Gastrocnemius medialis (tissue), 4 donors: Measurements from ENCODE around the gene KLHL6. TPM values are rescaled to one million over a fixed set of nuclear protein-coding genes. Genes with fewer than 3 reads are reported as not detected.

Source experiments
- ATAC-seq, 2 donors: fragments of 150-250 bp; one replicate each; pipeline ENCODE4 v1.9.1; 2016
- DNase-seq, 2 donors: peaks; one replicate each; pipeline ENCODE4 v3.0.0-alpha.2; 2019
- H3K27ac ChIP-seq, 4 donors: fragments of 200-600 bp; sonication (generic); 1 replicate in 1 of 4; 2 replicates in 3 of 4; pipeline ENCODE4 v1.5.1; 2016 to 2018; ENCODE audit warnings: mild to moderate bottlenecking in 2 of 4, moderate library complexity in 1 of 4
- H3K27me3 ChIP-seq, 3 donors: fragments of 200-600 bp; sonication (generic) in 2 of 3; 1 replicate in 1 of 3; 2 replicates in 2 of 3; pipeline versions ENCODE4 v1.5.1 to v1.6.0; 2016 to 2019; ENCODE audit warnings: mild to moderate bottlenecking in 1 of 3, moderate library complexity in 1 of 3
- H3K36me3 ChIP-seq, 2 donors: fragments of 200-600 bp; sonication (generic) in 1 of 2; one replicate each; pipeline ENCODE4 v1.5.1; 2017 to 2018
- H3K4me1 ChIP-seq, 2 donors: fragments of 200-600 bp; sonication (generic) in 1 of 2; one replicate each; pipeline ENCODE4 v1.5.1; 2016 to 2017; ENCODE audit warnings: mild to moderate bottlenecking in 2 of 2
- H3K4me3 ChIP-seq, 4 donors: fragments of 200-600 bp; sonication (generic) in 3 of 4; 1 replicate in 1 of 4; 2 replicates in 3 of 4; pipeline ENCODE4 v1.5.1; 2016 to 2019; ENCODE audit warnings: mild to moderate bottlenecking in 2 of 4
- H3K9me3 ChIP-seq, 3 donors: fragments of 200-600 bp; sonication (generic) in 2 of 3; 1 replicate in 1 of 3; 2 replicates in 2 of 3; pipeline ENCODE4 v1.5.1; 2016 to 2019
- CTCF ChIP-seq, 5 experiments: fragments of 450-650 bp in 3 of 5; fragments of 200-600 bp in 2 of 5; sonication (generic) in 2 of 5; IDR thresholded peaks in 4 of 5; conservative IDR thresholded peaks in 1 of 5; 1 replicate in 4 of 5; 2 replicates in 1 of 5; pipeline ENCODE4 v1.5.1; 2016 to 2019; ENCODE audit warnings: antibody characterized with exemption in 5 of 5, mild to moderate bottlenecking in 3 of 5, moderate library complexity in 3 of 5
- POLR2A ChIP-seq, 2 donors: fragments of 450-650 bp; IDR thresholded peaks; one replicate each; pipeline ENCODE4 v1.6.1; 2017; ENCODE audit warnings: antibody characterized with exemption in 2 of 2, mild to moderate bottlenecking in 2 of 2, moderate library complexity in 2 of 2
- in situ Hi-C, 4 donors: fragments of 200-750 bp; cut with MboI; loops; one replicate each; pipeline versions ENCODE4 v1.15.0 to v1.8.0; 2017; ENCODE audit warnings: low sequenced_read_pairs in 4 of 4
- intact Hi-C: fragments of 100-400 bp; cut with DNase I; formaldehyde crosslinking; loops from one replicate; pipeline ENCODE4 v1.15.1; 2023; ENCODE audit warnings: low total_unique reads
- total RNA-seq, 4 donors: library from RNA; depleted of rRNA; stranded (reverse); fragments of >200 nt; gene quantifications; one replicate each; pipeline versions ENCODE4 v1.1.0 to v1.2.3, GENCODE V29; 2016

Gene KLHL6
- total RNA-seq, 4 donors from 2014 or later, result 0.15 to 0.31 (median 0.30) TPM

DNA sequence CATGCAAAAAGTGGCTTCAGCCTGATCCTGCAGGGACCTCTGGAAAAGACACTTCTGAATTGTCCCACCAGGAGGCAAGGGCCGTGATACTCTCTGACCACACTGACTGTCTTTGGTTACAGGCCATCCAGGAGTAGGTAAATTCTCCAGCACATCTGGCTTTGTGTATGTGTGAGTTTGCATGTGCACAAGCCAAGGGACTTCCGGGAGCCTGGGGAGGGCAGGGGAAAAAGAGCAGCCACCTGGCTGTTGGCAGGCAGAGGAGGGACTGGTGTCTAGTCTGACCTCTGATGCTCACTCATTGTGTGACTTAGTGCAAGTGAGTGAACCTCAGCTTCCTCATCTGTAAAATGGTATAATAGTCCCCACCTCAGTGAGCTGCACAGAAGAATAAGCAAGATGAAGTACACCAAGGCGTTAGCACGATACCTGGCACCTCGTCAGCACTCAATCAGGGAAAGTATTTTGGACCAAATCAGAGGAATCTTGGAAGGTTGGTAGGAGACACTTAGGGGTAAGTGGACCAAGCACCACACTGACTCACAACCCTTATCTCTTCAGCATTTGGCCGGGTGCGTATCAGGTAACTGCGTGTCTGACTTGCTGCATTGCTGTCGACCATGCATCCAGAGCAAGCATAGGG lies 19.1 kb downstream of the KLHL6 start:
- in situ Hi-C loops, result no loop called here
- intact Hi-C loops, result no loop called here
- H3K9me3 ChIP-seq, result no peaks in the 10 kb centered on the region
- ATAC-seq, result no peak
- no peaks in the 10 kb centered on the region for H3K27me3 ChIP-seq
- no peaks in the 10 kb centered on the region for H3K36me3 ChIP-seq
- no peak overlapping the region for H3K4me3 ChIP-seq
- TF ChIP-seq POLR2A (IDR thresholded peaks at IDR 0.05), result no peak
- no peak for DNase-seq
- peaks cover 13 to 16% of the 10 kb centered on the region in 2 donors for H3K4me1 ChIP-seq
- H3K27ac ChIP-seq, result peak overlapping the region in 1 of 4 donors; percentile 82

- H3K4me3 ChIP-seq, result no peak overlapping the region
- no peaks in the 10 kb centered on the region for H3K36me3 ChIP-seq
- ATAC-seq, result no peak
- TF ChIP-seq CTCF (IDR thresholded peaks at IDR 0.05 in 4 of 5, conservative IDR thresholded peaks at IDR 0.05 in 1 of 5) (no peak), POLR2A (IDR thresholded peaks at IDR 0.05) (no peak)
- peaks cover 18 to 21% of the 10 kb centered on the region in 2 donors for H3K4me1 ChIP-seq
- no peaks in the 10 kb centered on the region for H3K9me3 ChIP-seq
- intact Hi-C loops (no loop called here), in situ Hi-C loops (no loop called here)
- no peaks in the 10 kb centered on the region for H3K27me3 ChIP-seq
- no peak for DNase-seq
- no peak overlapping the region for H3K27ac ChIP-seq
Measured at GRCh38 chr3:183534249-183534648, 21.3 kb downstream of the KLHL6 start.

DNA sequence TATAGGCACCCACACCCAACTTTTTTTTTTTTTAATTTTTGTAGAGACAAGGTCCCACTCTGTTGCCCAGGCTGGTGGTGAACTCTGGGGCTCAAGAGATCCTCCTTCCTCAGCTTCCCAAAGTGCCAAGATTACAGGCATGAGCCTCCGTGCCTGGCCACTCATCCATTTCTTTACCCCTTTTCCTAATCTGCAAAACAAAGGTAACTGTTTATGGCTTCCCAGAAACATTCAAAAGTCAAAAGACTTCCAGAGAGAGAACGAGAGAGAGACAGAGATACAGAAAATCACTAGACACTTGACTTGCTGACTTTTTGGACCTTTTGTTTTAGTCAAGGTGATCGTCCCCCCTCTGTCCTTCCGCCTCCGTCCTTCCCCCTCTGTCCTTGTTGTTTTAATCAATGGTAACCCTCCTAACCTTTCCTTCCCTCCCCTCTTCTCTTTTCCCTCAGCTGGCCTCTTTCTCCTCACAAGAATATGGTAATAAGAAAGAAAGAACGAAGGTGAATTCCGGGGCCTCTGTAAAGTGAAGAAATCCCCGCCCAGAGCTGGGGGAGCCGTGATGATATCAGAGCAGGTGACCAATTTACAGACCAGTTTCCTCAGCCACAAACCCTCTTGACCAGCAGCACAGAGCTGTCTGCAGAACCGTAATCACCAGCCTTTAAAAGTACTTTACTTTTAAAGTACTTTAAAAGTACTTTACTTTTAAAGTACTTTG lies 21.9 kb downstream of the KLHL6 start:
- Histone ChIP-seq H3K4me1 (peaks cover 18 to 21% of the 10 kb centered on the region in 2 donors), H3K27me3 (no peaks in the 10 kb centered on the region), H3K27ac (no peak overlapping the region), H3K9me3 (no peaks in the 10 kb centered on the region), H3K4me3 (no peak overlapping the region), H3K36me3 (no peaks in the 10 kb centered on the region)
- in situ Hi-C loops, result no loop called here
- DNase-seq (no peak), ATAC-seq (no peak)
- intact Hi-C loops, result no loop called here
- TF ChIP-seq CTCF (IDR thresholded peaks at IDR 0.05 in 4 of 5, conservative IDR thresholded peaks at IDR 0.05 in 1 of 5) (no peak), POLR2A (IDR thresholded peaks at IDR 0.05) (no peak)

DNA sequence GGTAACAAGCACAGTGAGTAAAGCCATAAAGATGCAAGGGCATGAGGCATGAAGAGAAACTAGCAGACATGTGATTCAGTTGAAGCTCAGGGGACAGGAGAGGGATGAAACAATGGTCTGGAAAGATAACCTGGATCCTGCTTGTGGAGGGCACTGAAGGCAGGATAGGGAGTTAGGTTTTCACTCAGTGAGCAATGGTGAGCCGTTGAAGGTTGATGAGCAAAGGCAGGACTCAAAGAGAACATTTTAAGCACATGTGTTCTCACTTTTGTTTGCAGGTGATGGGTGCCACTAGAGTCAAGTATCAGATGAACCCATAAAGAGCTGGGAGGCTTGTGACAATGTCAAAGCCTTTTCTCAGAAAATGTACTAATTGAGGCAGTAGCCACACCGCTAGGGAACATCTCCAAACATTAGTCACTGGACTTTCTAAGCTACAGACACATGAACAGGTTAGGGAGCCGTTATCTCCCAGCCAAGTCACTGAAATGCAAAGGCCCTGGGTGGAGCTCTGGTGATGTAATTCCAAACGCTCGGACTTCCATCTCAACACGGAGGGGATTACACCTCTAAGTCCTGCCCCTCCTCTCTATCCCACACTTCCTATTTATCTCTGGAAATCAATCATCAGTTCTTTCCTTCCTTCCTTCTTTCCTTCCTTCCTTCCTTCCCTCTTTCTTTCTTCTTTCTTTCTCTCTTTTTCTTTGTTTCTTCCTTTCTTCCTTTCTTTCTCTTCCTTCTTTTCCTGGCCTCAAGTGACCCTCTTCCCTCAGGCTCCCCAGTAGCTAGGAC lies 22.7 kb downstream of the KLHL6 start:
- ATAC-seq (no peak), DNase-seq (no peak)
- in situ Hi-C loops (no loop called here), intact Hi-C loops (no loop called here)
- Histone ChIP-seq H3K27me3 (no peaks in the 10 kb centered on the region), H3K36me3 (no peaks in the 10 kb centered on the region), H3K9me3 (no peaks in the 10 kb centered on the region), H3K27ac (no peak overlapping the region), H3K4me1 (peaks cover 16% of the 10 kb centered on the region in 2 donors), H3K4me3 (no peak overlapping the region)
- no peak for TF ChIP-seq CTCF (IDR thresholded peaks at IDR 0.05 in 4 of 5, conservative IDR thresholded peaks at IDR 0.05 in 1 of 5)
- TF ChIP-seq POLR2A (IDR thresholded peaks at IDR 0.05), result no peak

DNA sequence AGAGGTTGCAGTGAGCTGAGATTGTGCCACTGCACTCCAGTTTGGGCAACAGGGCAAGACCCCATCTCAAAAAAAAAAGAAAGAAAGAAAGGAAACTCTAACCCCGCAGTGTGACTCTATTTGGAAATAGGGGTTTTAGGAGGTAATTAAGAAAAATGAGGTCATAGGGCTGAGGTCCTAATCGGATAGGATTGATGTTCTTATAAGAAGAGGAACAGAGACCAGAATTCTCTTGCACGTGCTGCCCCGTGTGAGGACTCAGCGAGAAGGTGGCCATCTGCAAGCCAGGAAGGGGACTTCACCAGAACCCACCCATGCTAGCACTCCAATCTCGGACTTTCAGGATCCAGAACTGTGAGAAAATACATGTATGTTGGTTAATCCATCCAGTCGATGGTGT lies 25.8 kb downstream of the KLHL6 start:
- Histone ChIP-seq H3K27ac (peak overlapping the region in 1 of 4 donors; percentile 19), H3K27me3 (no peaks in the 10 kb centered on the region), H3K9me3 (no peaks in the 10 kb centered on the region), H3K36me3 (no peaks in the 10 kb centered on the region), H3K4me1 (peaks cover 5% of the 10 kb centered on the region in 2 donors), H3K4me3 (no peak overlapping the region)
- TF ChIP-seq CTCF (IDR thresholded peaks at IDR 0.05 in 4 of 5, conservative IDR thresholded peaks at IDR 0.05 in 1 of 5) (no peak), POLR2A (IDR thresholded peaks at IDR 0.05) (no peak)
- intact Hi-C loops (no loop called here), in situ Hi-C loops (no loop called here)
- no peak for DNase-seq
- ATAC-seq, result no peak
